ENCODE measurements around the gene SHROOM3. TPM values are rescaled to one million over a fixed set of nuclear protein-coding genes. Genes with fewer than 3 reads are reported as not detected.

The SHROOM3 gene
- total and polyA plus RNA-seq, 2 donors (not counting 3 experiments of a cell fraction or from before 2014, with no cell fraction given), result 2.7 to 6.7 TPM

DNA sequence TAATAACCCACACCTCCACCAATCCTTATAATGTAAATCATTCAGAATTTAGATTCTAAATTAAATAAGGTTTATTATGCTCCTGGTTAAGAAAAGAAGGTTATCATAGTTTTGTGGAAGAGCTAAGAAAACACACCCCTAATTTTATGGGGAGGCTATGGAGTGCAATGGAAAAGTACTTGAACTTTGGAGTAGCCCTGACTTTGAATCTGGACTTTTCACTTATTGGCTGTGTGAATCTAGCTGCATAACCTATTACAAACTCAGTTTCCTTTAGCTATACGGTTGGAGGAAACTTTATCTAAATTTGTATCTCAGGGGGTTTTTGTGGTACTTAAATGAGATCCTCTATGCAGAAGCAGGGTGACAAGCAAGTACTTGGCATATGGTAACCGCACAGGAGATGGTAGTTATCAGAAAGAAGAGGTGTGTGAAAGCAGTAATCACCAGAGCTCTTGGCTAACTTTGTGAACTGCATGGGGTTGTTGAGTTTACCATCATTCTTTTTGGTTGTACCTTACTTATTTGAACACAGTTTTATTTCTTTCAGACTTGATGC lies 143.1 kb downstream of the SHROOM3 start:
- Histone ChIP-seq H3K27ac (ENCODE audit: insufficient read depth, low read depth, low read length) (no peak overlapping the region), H3K4me2 (ENCODE audit: insufficient read depth, low read length) (no peak overlapping the region), H3K4me1 (ENCODE audit: control insufficient read depth, extremely low read depth, insufficient read depth, low read length) (no peaks in the 10 kb centered on the region), H4K20me1 (replicated peaks; ENCODE audit: control insufficient read depth, extremely low read depth, insufficient read depth, low read length) (no peaks in the 10 kb centered on the region), H3K9me1 (replicated peaks; ENCODE audit: control insufficient read depth, extremely low read depth, insufficient read depth, low read length) (no peaks in the 10 kb centered on the region), H3K36me3 (ENCODE audit: control insufficient read depth in 2 of 2, extremely low read depth in 1 of 2, insufficient read depth in 2 of 2, low read length in 2 of 2) (no peaks in the 10 kb centered on the region), H3K9me3 (replicated peaks; ENCODE audit: control insufficient read depth, insufficient read depth, low read length) (no peaks in the 10 kb centered on the region), H2AFZ (ENCODE audit: low read depth, low read length) (no peak overlapping the region), H3K79me2 (ENCODE audit: control insufficient read depth, insufficient read depth, low read length) (no peaks in the 10 kb centered on the region), H3K4me3 (replicated peaks in 1 of 3; ENCODE audit: insufficient read depth in 1 of 3, low read depth in 1 of 3, low read length in 3 of 3) (no peak overlapping the region), H3K9ac (replicated peaks; ENCODE audit: extremely low read depth, insufficient read depth, low read length) (no peak overlapping the region), H3K27me3 (ENCODE audit: control insufficient read depth in 2 of 2, insufficient read depth in 2 of 2, low read length in 2 of 2) (peaks cover 0 to 4% of the 10 kb centered on the region in 2 experiments)
- BruUV-seq (replicated peaks), result no TSS peak
- intact Hi-C loops (cut with micrococcal nuclease), result no loop called here
- FAIRE-seq (no peak), DNase-seq (ENCODE audit: low read depth, low spot score) (no peak)
- dilution Hi-C loops (cut with MboI; ENCODE audit: extremely low pct_ligation_motif_present, low sequenced_read_pairs), result no loop called here
- POLR2A ChIA-PET, result no interaction called here
- CTCF ChIA-PET, result interaction anchor here (1.2 kb wide), 1 partner anchor 8 kb away, joined by 3 read pairs; no protein-coding TSS in a partner anchor
- no peak for TF ChIP-seq POLR2AphosphoS5 (IDR thresholded peaks at IDR 0.05; ENCODE audit: insufficient read depth, low read depth, low read length)
- TF ChIP-seq POLR2A (IDR thresholded peaks at IDR 0.05; ENCODE audit: low read depth, low read length), result no peak

DNA sequence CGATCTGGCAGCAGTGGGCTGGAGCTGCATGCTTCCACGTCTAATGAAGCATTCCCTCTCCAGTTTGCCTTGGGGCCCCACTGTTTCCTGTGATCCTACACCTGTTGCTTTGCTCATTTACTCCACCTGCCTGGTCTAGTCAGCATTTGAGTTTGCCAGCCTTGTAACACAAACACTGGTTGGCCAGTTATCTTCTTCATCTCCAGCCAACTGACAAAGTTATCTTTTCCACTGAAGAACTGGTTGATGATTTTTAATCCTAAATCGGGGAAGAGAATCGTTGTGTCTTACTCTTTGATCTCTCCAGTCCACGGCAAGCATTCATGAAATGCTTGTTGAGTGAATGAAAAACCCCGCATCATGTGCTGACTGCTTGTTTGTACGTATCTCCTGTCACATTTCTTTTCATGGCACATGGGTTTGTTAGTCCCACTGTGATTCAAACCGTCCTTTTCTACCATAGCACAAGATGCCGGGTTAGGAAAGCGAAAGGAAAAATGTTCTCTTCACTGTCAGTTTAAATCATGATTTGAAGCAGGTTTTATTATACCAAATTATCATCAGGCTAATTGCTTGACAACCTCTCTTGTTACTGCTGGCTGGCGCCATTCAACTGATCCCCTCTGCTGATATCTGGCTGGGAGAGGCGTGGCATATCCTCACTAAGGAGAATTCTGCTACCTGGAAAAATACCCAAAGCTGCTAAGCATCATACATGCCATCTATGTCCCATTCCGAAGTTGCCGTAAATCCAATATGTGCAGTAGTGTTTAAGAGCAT lies 144.8 kb downstream of the SHROOM3 start:
- FAIRE-seq (no peak), DNase-seq (ENCODE audit: low read depth, low spot score) (no peak)
- no peaks in the 10 kb centered on the region for H3K36me3 ChIP-seq (ENCODE audit: control insufficient read depth in 2 of 2, extremely low read depth in 1 of 2, insufficient read depth in 2 of 2, low read length in 2 of 2)
- no peaks in the 10 kb centered on the region for H3K4me1 ChIP-seq (ENCODE audit: control insufficient read depth, extremely low read depth, insufficient read depth, low read length)
- H4K20me1 ChIP-seq (replicated peaks; ENCODE audit: control insufficient read depth, extremely low read depth, insufficient read depth, low read length), result no peaks in the 10 kb centered on the region
- no peak overlapping the region for H3K4me3 ChIP-seq (replicated peaks in 1 of 3; ENCODE audit: insufficient read depth in 1 of 3, low read depth in 1 of 3, low read length in 3 of 3)
- BruUV-seq (replicated peaks), result no TSS peak
- no peaks in the 10 kb centered on the region for H3K9me3 ChIP-seq (replicated peaks; ENCODE audit: control insufficient read depth, insufficient read depth, low read length)
- no peaks in the 10 kb centered on the region for H3K79me2 ChIP-seq (ENCODE audit: control insufficient read depth, insufficient read depth, low read length)
- H3K9ac ChIP-seq (replicated peaks; ENCODE audit: extremely low read depth, insufficient read depth, low read length), result no peak overlapping the region
- no peaks in the 10 kb centered on the region for H3K9me1 ChIP-seq (replicated peaks; ENCODE audit: control insufficient read depth, extremely low read depth, insufficient read depth, low read length)
- ChIA-PET CTCF (no interaction called here), POLR2A (no interaction called here)
- intact Hi-C loops (cut with micrococcal nuclease) (no loop called here), dilution Hi-C loops (cut with MboI; ENCODE audit: extremely low pct_ligation_motif_present, low sequenced_read_pairs) (no loop called here)
- H3K4me2 ChIP-seq (ENCODE audit: insufficient read depth, low read length), result no peak overlapping the region
- no peak overlapping the region for H2AFZ ChIP-seq (ENCODE audit: low read depth, low read length)
- no peak overlapping the region for H3K27ac ChIP-seq (ENCODE audit: insufficient read depth, low read depth, low read length)
- no peak for TF ChIP-seq EZH2 (IDR thresholded peaks at IDR 0.05; ENCODE audit: borderline replicate concordance, low read depth, low read length, severe bottlenecking)
- TF ChIP-seq GATA2 (IDR thresholded peaks at IDR 0.05; ENCODE audit: insufficient read depth, insufficient read length, low read depth, low read length), result no peak
- TF ChIP-seq, protein P1, sequence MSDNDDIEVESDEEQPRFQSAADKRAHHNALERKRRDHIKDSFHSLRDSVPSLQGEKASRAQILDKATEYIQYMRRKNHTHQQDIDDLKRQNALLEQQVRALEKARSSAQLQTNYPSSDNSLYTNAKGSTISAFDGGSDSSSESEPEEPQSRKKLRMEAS (IDR thresholded peaks at IDR 0.05; ENCODE audit: insufficient read depth, insufficient read length), result no peak
- TF ChIP-seq POLR2AphosphoS5 (IDR thresholded peaks at IDR 0.05; ENCODE audit: insufficient read depth, low read depth, low read length), result no peak
- TF ChIP-seq, protein P2, sequence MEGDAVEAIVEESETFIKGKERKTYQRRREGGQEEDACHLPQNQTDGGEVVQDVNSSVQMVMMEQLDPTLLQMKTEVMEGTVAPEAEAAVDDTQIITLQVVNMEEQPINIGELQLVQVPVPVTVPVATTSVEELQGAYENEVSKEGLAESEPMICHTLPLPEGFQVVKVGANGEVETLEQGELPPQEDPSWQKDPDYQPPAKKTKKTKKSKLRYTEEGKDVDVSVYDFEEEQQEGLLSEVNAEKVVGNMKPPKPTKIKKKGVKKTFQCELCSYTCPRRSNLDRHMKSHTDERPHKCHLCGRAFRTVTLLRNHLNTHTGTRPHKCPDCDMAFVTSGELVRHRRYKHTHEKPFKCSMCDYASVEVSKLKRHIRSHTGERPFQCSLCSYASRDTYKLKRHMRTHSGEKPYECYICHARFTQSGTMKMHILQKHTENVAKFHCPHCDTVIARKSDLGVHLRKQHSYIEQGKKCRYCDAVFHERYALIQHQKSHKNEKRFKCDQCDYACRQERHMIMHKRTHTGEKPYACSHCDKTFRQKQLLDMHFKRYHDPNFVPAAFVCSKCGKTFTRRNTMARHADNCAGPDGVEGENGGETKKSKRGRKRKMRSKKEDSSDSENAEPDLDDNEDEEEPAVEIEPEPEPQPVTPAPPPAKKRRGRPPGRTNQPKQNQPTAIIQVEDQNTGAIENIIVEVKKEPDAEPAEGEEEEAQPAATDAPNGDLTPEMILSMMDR (IDR thresholded peaks at IDR 0.05; ENCODE audit: extremely low read depth in 1 of 2, insufficient read depth in 1 of 2, low read depth in 1 of 2, low read length in 2 of 2), result no peak
- no peak for TF ChIP-seq POLR2A (IDR thresholded peaks at IDR 0.05; ENCODE audit: low read depth, low read length)
- TF ChIP-seq MYC (IDR thresholded peaks at IDR 0.05; ENCODE audit: low read depth, low read length), result no peak
- TF ChIP-seq JUN (IDR thresholded peaks at IDR 0.05; ENCODE audit: borderline replicate concordance, insufficient read depth, insufficient read length, low read depth), result no peak
- no peak for TF ChIP-seq FOS (IDR thresholded peaks at IDR 0.05; ENCODE audit: borderline replicate concordance, insufficient read depth, low read length)
- peaks cover 0 to 4% of the 10 kb centered on the region in 2 experiments for H3K27me3 ChIP-seq (ENCODE audit: control insufficient read depth in 2 of 2, insufficient read depth in 2 of 2, low read length in 2 of 2)

All from endothelial cell of umbilical vein (primary cell).